Eye (tissue), 1 donor: ENCODE measurements around the gene PCDHB5.
"Not testable (repeated sequence)": the region's sequence is repeated elsewhere in the genome, so short reads cannot be mapped to it uniquely, and the experiment has no call there.

Source experiments
- DNase-seq: peaks from one replicate; pipeline ENCODE4 v3.0.0-alpha.2; 2015

Gene PCDHB5

GRCh38 chr5:141135030-141135717 is at the start of gene PCDHB5:
TSS of gene PCDHB5 (plus strand) at chr5:141135206. CDS start at chr5:141135435, 229 bp downstream.
- peak; percentile 31 for DNase-seq

- peak; percentile 45 for DNase-seq
Observed at GRCh38 chr5:141094481-141095262, 40.3 kb upstream of the PCDHB5 start, which contains the start of gene PCDHB2. TSS of gene PCDHB2 (plus strand) at chr5:141094615. CDS start at chr5:141094791, 176 bp downstream.

GRCh38 chr5:141095263-141095641 is 39.8 kb upstream of the PCDHB5 start:
- peak; percentile 0 for DNase-seq

GRCh38 chr5:141096181-141096580 is 38.8 kb upstream of the PCDHB5 start:
- DNase-seq = not testable (repeated sequence)

- DNase-seq = not testable (repeated sequence)
Observed at GRCh38 chr5:141096586-141096985, 38.4 kb upstream of the PCDHB5 start.

- peak; percentile 50 for DNase-seq
Observed at GRCh38 chr5:141100243-141100805, 34.7 kb upstream of the PCDHB5 start, which contains the start of gene PCDHB3. TSS of gene PCDHB3 (plus strand) at chr5:141100473. CDS start at chr5:141100650, 177 bp downstream.

GRCh38 chr5:141101059-141101458 is 33.9 kb upstream of the PCDHB5 start:
- DNase-seq = peak; percentile 0

GRCh38 chr5:141102070-141102469 is 32.9 kb upstream of the PCDHB5 start:
- DNase-seq = not testable (repeated sequence)

- not testable (repeated sequence) for DNase-seq
Observed at GRCh38 chr5:141102471-141102870, 32.5 kb upstream of the PCDHB5 start.

- no peak for DNase-seq
Observed at GRCh38 chr5:141105350-141105749, 29.7 kb upstream of the PCDHB5 start.

GRCh38 chr5:141119250-141119649 is 15.8 kb upstream of the PCDHB5 start:
- DNase-seq = no peak

GRCh38 chr5:141121563-141121962 is 13.4 kb upstream of the PCDHB5 start, which contains the start of gene PCDHB4:
TSS of gene PCDHB4 (plus strand) at chr5:141121818. CDS start at chr5:141121999, 181 bp downstream.
- DNase-seq = peak; percentile 15

GRCh38 chr5:141121985-141122384 is 13.0 kb upstream of the PCDHB5 start:
- peak; percentile 1 for DNase-seq

GRCh38 chr5:141123396-141124135 is 11.4 kb upstream of the PCDHB5 start:
- not testable (repeated sequence) for DNase-seq

GRCh38 chr5:141127305-141127704 is 7.7 kb upstream of the PCDHB5 start:
- no peak for DNase-seq

- peak; percentile 0 for DNase-seq
Observed at GRCh38 chr5:141135718-141136266, 786 bp downstream of the PCDHB5 start.

- not testable (repeated sequence) for DNase-seq
Observed at GRCh38 chr5:141137346-141137745, 2.3 kb downstream of the PCDHB5 start.

- peak; percentile 38 for DNase-seq
Observed at GRCh38 chr5:141149812-141150211, 14.8 kb downstream of the PCDHB5 start, which contains the start of gene PCDHB6. TSS of gene PCDHB6 (plus strand) at chr5:141150057. CDS start at chr5:141150258, 201 bp downstream.

- no peak for DNase-seq
Observed at GRCh38 chr5:141150224-141150992, 15.4 kb downstream of the PCDHB5 start.

- no peak for DNase-seq
Observed at GRCh38 chr5:141150993-141151325, 16.0 kb downstream of the PCDHB5 start.

GRCh38 chr5:141151632-141152031 is 16.6 kb downstream of the PCDHB5 start:
- DNase-seq = not testable (repeated sequence)
